Lower leg skin (tissue), 3 donors: ENCODE measurements around the gene SLC38A1.

ENCODE experiments used
- CTCF ChIP-seq, 3 donors: fragments of 450-650 bp; IDR thresholded peaks; one replicate each; pipeline ENCODE4 v1.5.1; 2016; ENCODE audit warnings: antibody characterized with exemption in 3 of 3, mild to moderate bottlenecking in 3 of 3, moderate library complexity in 2 of 3
- POLR2A ChIP-seq, 2 donors: fragments of 450-650 bp; IDR thresholded peaks; one replicate each; pipeline ENCODE4 v1.6.1; 2016 to 2017; ENCODE audit warnings: antibody characterized with exemption in 2 of 2, mild to moderate bottlenecking in 1 of 2, moderate library complexity in 1 of 2

GRCh38 chr12:46147144-46147543 is 121.7 kb downstream of the SLC38A1 start:
- TF ChIP-seq POLR2A (IDR thresholded peaks at IDR 0.05) (no peak), CTCF (IDR thresholded peaks at IDR 0.05) (no peak)
